GM23248 (cell line): Measurements from ENCODE around the gene HOXA4. TPM values are rescaled to one million over a fixed set of nuclear protein-coding genes. Genes with fewer than 3 reads are reported as not detected.
A peak's percentile ranks its signal among the peaks of the same experiment; 100 is the strongest.

Experiments used
- DNase-seq: peaks from one replicate; pipeline ENCODE4 v3.0.0-alpha.2; 2015
- H2AFZ ChIP-seq: fragments of 200-600 bp; sonication (generic); 2 replicates; pipeline ENCODE4 v1.6.1; 2016; ENCODE audit warnings: antibody characterized with exemption
- H3F3A ChIP-seq: fragments of 200-600 bp; sonication (generic); 2 replicates; pipeline ENCODE4 v1.6.1; 2016; ENCODE audit warnings: mild to moderate bottlenecking, antibody characterized with exemption, mixed run types; ENCODE audit not compliant: insufficient read depth
- H3K27ac ChIP-seq: fragments of 200-600 bp; sonication (generic); 2 replicates; pipeline ENCODE4 v1.5.1; 2016; ENCODE audit warnings: mild to moderate bottlenecking
- H3K27me3 ChIP-seq: fragments of 200-600 bp; sonication (generic); replicated peaks from 2 replicates; pipeline ENCODE4 v1.6.1; 2016; ENCODE audit warnings: mild to moderate bottlenecking; ENCODE audit not compliant: insufficient read depth
- H3K36me3 ChIP-seq: fragments of 200-600 bp; sonication (generic); 2 replicates; pipeline ENCODE4 v1.6.1; 2016; ENCODE audit warnings: low read depth, mild to moderate bottlenecking
- H3K4me1 ChIP-seq: fragments of 200-600 bp; sonication (generic); 2 replicates; pipeline ENCODE4 v1.6.1; 2016; ENCODE audit warnings: mild to moderate bottlenecking; ENCODE audit not compliant: insufficient read depth
- H3K4me2 ChIP-seq: fragments of 200-600 bp; sonication (generic); one replicate; pipeline ENCODE4 v1.6.1; 2016; ENCODE audit warnings: mild to moderate bottlenecking; ENCODE audit not compliant: unreplicated experiment
- H3K4me3 ChIP-seq: fragments of 200-600 bp; sonication (generic); 2 replicates; pipeline ENCODE4 v1.5.1; 2016; ENCODE audit warnings: mild to moderate bottlenecking
- H3K79me2 ChIP-seq: fragments of 200-600 bp; sonication (generic); 2 replicates; pipeline ENCODE4 v1.6.1; 2016; ENCODE audit warnings: mild to moderate bottlenecking; ENCODE audit not compliant: insufficient read depth
- H3K9ac ChIP-seq: fragments of 200-600 bp; sonication (generic); 2 replicates; pipeline ENCODE4 v1.6.1; 2016; ENCODE audit warnings: mild to moderate bottlenecking
- H3K9me2 ChIP-seq: fragments of 200-600 bp; sonication (generic); 2 replicates; pipeline ENCODE4 v1.6.1; 2016; ENCODE audit warnings: mixed run types, mild to moderate bottlenecking, moderate library complexity; ENCODE audit not compliant: insufficient read depth
- H3K9me3 ChIP-seq: fragments of 200-600 bp; sonication (generic); one replicate; pipeline ENCODE4 v1.6.1; 2017; ENCODE audit warnings: low read depth
- H4K20me1 ChIP-seq: fragments of 200-600 bp; sonication (generic); 2 replicates; pipeline ENCODE4 v1.6.0; 2016; ENCODE audit not compliant: insufficient read depth
- EZH2 ChIP-seq: fragments of 200-600 bp; sonication (generic); IDR thresholded peaks from 2 replicates; pipeline ENCODE4 v1.6.1; 2018; ENCODE audit warnings: antibody characterized with exemption, mild to moderate bottlenecking; ENCODE audit not compliant: insufficient read depth, poor library complexity, severe bottlenecking
- EZH2phosphoT487 ChIP-seq: fragments of 200-600 bp; sonication (generic); IDR thresholded peaks from 2 replicates; pipeline ENCODE4 v1.6.1; 2018; ENCODE audit warnings: antibody characterized with exemption, moderate library complexity, mild to moderate bottlenecking, low read depth; ENCODE audit not compliant: insufficient read depth
- WGBS, 2 experiments: methylation state at CpG; one replicate each; pipeline ENCODE4 v1.1.6; 2015 to 2017; ENCODE audit warnings: low lambda C conversion rate in 2 of 2, low coverage in 1 of 2; ENCODE audit errors: missing lambda C conversion rate in 2 of 2; 5-methylcytosine and 5-hydroxymethylcytosine counted together
- in situ Hi-C: fragments of 300-500 bp; cut with MboI; formaldehyde crosslinking; loops from 2 replicates; pipeline ENCODE4 v1.15.0; 2020
- polyA plus RNA-seq: library from polyadenylated mRNA; unstranded; fragments of >200 nt; fragmentation: Nextera tagmentation; extraction: Ambion mirVana; gene quantifications from 2 replicates; pipeline ENCODE4 v1.2.1, GENCODE V29; 2016
- total RNA-seq: library from RNA; depleted of rRNA; stranded (reverse); fragments of >200 nt; shearing (Covaris generic); gene quantifications from 2 replicates; pipeline ENCODE4 v1.2.3, GENCODE V29; 2014

Gene HOXA4
- total and polyA plus RNA-seq, 2 experiments from 2014 or later = 1.8 to 3.1 TPM

DNA sequence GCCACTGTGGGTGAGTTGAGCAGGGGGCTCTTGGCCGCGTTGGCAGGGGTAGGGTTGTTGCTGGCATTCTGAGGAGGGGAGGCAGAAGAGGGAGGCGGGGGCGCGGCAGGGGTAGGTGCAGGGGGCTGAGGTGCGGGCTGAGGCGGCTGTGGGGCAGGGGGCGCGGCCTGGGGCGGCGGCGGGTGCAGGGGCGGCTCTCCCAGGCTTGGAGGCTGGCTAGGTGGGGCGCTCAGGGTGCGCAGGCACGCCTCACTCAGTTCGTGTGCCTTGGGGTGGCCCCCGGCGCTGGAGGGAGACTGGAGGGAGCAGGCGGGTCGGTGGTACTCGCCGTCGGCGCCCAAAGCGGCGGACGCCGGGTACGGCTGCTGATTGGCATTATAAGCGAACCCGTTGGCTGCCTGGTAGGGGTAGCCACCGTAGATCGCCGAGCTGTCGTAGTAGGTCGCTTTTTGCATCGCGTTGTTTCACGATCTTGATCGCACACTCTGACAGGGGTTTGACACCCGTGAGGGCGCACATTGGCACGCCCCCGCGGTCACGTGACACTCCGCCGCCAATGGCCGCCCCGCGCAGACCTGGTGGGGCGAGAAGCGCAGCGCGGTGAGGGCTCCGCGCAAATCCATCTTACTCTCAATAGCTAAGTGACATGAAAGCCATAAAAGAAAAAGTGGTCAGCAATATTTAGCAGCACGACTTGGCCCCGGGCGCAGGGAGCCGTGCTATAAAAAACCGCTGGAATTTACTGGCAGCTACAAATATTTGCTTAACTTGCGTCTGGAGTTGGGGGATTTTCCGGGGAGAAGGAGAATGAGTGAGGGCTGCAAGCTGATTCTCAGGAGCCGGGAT, 20.1 kb downstream of the HOXA4 start:
- DNase-seq = no peak
- H3K36me3 ChIP-seq = peaks cover 6% of the 10 kb centered on the region; the same call in 1 of the 2 replicates
- H4K20me1 ChIP-seq = no peaks in the 10 kb centered on the region
- peaks cover 11% of the 10 kb centered on the region; the same call in 1 of the 2 replicates for H3F3A ChIP-seq
- no peak overlapping the region for H3K4me3 ChIP-seq
- H3K27ac ChIP-seq = no peak overlapping the region
- no peaks in the 10 kb centered on the region for H3K79me2 ChIP-seq
- in situ Hi-C loops = no loop called here
- H3K9ac ChIP-seq = no peak overlapping the region
- H3K4me1 ChIP-seq = peaks cover 7% of the 10 kb centered on the region; the same call in 1 of the 2 replicates
- H3K4me2 ChIP-seq = no peak overlapping the region
- H2AFZ ChIP-seq = no peak overlapping the region
- no peaks in the 10 kb centered on the region for H3K9me2 ChIP-seq
- 79 to 84% methylated on average over 48 to 66 of the region's 66 CpGs for WGBS, 2 experiments
- H3K27me3 ChIP-seq = no peaks in the 10 kb centered on the region
- no peaks in the 10 kb centered on the region for H3K9me3 ChIP-seq
- TF ChIP-seq EZH2 = no peak
- no peak for TF ChIP-seq EZH2phosphoT487

DNA sequence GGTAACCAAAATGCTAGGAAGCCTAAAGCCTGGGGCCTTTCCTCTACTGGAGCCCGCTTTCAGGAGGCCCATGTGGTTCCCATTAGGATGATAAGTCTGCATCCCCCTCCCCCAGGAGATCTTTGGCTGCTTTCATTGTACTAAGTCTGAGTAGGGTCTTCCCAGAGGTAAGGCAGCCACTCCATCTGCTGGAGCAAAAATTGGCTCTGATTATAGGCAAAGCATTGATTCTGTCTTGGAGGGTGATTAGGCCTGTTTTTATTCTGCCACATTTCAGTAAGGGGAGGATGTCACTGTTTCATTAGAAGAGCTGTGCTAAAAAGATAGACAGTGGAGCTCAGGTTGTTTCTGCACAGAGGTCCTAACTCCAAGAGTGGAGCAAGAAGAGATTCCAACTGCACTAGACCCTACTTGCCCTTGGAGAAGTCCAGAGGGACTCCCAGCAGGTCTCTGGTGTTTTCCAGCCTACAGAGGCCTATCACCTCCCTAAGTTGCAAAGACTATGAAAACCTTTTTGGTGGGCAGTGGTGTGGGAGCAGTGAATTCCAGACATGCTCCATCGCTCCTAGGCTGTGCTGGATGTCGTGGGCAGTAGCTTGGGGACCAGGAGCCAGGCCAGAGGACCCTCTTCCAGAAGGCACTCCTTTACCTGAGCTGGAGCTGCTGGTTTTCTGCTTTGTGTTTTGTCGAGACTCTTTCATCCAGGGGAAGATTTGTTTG, 20.9 kb downstream of the HOXA4 start:
- no peak overlapping the region for H3K27ac ChIP-seq
- no peaks in the 10 kb centered on the region for H3K9me2 ChIP-seq
- no peak for TF ChIP-seq EZH2
- no peak for TF ChIP-seq EZH2phosphoT487
- peaks cover 6% of the 10 kb centered on the region; the same call in 1 of the 2 replicates for H3K36me3 ChIP-seq
- in situ Hi-C loops = loop anchor here (10.0 kb wide), 1 partner anchor 255 kb away; no protein-coding TSS in a partner anchor
- H3K4me1 ChIP-seq = peaks cover 7% of the 10 kb centered on the region; the same call in 1 of the 2 replicates
- H3K9me3 ChIP-seq = no peaks in the 10 kb centered on the region
- no peaks in the 10 kb centered on the region for H3K27me3 ChIP-seq
- no peak overlapping the region for H3K4me3 ChIP-seq
- 87 to 90% methylated on average over 4 of the region's 4 CpGs for WGBS, 2 experiments
- no peak overlapping the region for H3K4me2 ChIP-seq
- no peaks in the 10 kb centered on the region for H3K79me2 ChIP-seq
- H3F3A ChIP-seq = peaks cover 11% of the 10 kb centered on the region; the same call in 1 of the 2 replicates
- H2AFZ ChIP-seq = no peak overlapping the region
- H4K20me1 ChIP-seq = no peaks in the 10 kb centered on the region
- H3K9ac ChIP-seq = no peak overlapping the region
- DNase-seq = no peak

DNA sequence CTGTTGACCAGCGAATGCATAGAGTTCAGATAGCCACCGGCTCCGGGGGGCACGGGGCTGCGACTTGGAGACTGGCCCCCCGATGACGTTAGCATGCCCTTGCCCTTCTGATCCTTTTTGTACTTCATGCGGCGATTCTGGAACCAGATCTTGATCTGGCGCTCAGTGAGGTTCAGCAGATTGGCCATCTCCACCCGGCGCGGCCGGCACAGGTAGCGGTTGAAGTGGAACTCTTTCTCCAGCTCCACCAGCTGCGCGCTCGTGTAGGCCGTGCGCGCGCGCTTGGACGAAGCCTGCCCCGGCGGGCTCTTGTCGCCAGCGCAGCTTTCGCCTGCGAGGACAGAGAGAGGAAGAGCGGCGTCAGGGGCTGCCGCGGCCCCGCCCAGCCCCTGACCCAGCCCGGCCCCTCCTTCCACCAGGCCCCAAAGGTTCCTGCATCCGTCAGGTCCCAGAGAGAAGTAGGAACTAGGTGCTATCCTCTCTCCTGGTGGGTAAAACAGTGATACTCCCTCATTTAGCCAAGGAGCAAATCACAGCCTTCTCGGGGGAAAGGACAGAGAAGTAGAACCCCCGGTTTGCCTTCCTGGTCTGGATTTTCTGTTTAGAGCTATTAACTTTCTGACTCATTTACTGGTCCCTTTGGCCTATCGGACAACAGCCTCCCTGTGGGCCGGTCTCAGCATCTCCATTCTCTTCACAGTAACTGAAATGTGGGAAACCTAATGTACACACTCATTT, 22.0 kb downstream of the HOXA4 start:
- no peaks in the 10 kb centered on the region for H3K9me3 ChIP-seq
- peaks cover 7% of the 10 kb centered on the region; the same call in 1 of the 2 replicates for H3K4me1 ChIP-seq
- H4K20me1 ChIP-seq = no peaks in the 10 kb centered on the region
- H3K9ac ChIP-seq = no peak overlapping the region
- H3K4me3 ChIP-seq = no peak overlapping the region
- TF ChIP-seq EZH2 = no peak
- TF ChIP-seq EZH2phosphoT487 = no peak
- in situ Hi-C loops = loop anchor here (10.0 kb wide), 1 partner anchor 254 kb away; no protein-coding TSS in a partner anchor
- peaks cover 6% of the 10 kb centered on the region; the same call in 1 of the 2 replicates for H3K36me3 ChIP-seq
- H3K4me2 ChIP-seq = no peak overlapping the region
- H3K9me2 ChIP-seq = no peaks in the 10 kb centered on the region
- peak; percentile 17 for DNase-seq
- no peak overlapping the region for H3K27ac ChIP-seq
- WGBS, 2 experiments = 93 to 96% methylated on average over 31 to 41 of the region's 41 CpGs
- no peak overlapping the region for H2AFZ ChIP-seq
- no peaks in the 10 kb centered on the region for H3K27me3 ChIP-seq
- no peaks in the 10 kb centered on the region for H3K79me2 ChIP-seq
- H3F3A ChIP-seq = peaks cover 11% of the 10 kb centered on the region; the same call in 1 of the 2 replicates
